ENCODE results near the gene PAQR6.

DNA sequence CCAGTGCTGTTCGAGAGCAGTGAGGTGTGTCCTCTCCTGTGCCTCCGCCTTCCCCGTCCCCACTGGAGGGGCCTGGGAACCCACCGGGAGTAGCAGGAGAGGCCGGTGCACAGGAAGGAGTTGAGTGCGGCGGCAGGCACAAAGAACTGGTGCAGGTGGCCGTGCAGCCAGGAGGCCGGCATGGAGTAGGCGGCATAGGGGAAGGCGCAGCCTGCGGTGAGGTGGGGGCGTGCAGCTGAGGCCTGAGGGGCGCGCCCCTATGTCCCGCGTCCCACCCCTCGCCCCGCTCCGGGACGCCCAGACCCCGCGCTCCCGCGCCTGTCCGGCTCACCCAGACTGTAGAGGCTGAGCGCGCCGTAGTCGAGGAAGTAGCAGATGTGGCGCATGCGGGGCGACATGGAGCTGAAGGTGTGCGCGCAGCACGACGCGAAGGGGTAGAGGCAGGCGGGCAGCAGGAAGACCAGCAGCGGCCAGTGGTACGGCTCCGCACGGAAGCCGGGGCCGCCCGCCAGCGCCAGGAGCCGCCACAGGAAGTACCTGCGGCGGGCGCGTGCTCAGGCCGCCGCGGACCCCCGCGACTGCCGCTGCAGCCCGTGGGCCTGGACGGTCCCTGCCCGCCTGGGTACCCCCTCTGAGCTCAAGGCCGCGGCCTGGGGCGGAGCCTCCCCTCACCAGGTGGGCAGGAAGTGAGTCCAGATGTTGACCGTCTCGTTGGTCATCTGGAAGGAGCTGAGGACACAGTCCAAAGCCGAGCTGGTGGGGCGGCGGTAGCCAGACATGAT lies 2.2 kb downstream of the PAQR6 start:
- TF ChIP-seq SIN3A (IDR thresholded peaks at IDR 0.05; ENCODE audit: borderline replicate concordance, insufficient read depth, low read depth, low read length) (no peak), POLR2AphosphoS5 (IDR thresholded peaks at IDR 0.05; ENCODE audit: low read depth, low read length) (no peak; the same call in 1 of the 2 replicates), TCF7L2 (IDR thresholded peaks at IDR 0.05; ENCODE audit: low read depth, low read length) (no peak)
- TF ChIP-seq, protein P1, sequence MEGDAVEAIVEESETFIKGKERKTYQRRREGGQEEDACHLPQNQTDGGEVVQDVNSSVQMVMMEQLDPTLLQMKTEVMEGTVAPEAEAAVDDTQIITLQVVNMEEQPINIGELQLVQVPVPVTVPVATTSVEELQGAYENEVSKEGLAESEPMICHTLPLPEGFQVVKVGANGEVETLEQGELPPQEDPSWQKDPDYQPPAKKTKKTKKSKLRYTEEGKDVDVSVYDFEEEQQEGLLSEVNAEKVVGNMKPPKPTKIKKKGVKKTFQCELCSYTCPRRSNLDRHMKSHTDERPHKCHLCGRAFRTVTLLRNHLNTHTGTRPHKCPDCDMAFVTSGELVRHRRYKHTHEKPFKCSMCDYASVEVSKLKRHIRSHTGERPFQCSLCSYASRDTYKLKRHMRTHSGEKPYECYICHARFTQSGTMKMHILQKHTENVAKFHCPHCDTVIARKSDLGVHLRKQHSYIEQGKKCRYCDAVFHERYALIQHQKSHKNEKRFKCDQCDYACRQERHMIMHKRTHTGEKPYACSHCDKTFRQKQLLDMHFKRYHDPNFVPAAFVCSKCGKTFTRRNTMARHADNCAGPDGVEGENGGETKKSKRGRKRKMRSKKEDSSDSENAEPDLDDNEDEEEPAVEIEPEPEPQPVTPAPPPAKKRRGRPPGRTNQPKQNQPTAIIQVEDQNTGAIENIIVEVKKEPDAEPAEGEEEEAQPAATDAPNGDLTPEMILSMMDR (IDR thresholded peaks at IDR 0.05): no peak
- TF ChIP-seq, protein P2, sequence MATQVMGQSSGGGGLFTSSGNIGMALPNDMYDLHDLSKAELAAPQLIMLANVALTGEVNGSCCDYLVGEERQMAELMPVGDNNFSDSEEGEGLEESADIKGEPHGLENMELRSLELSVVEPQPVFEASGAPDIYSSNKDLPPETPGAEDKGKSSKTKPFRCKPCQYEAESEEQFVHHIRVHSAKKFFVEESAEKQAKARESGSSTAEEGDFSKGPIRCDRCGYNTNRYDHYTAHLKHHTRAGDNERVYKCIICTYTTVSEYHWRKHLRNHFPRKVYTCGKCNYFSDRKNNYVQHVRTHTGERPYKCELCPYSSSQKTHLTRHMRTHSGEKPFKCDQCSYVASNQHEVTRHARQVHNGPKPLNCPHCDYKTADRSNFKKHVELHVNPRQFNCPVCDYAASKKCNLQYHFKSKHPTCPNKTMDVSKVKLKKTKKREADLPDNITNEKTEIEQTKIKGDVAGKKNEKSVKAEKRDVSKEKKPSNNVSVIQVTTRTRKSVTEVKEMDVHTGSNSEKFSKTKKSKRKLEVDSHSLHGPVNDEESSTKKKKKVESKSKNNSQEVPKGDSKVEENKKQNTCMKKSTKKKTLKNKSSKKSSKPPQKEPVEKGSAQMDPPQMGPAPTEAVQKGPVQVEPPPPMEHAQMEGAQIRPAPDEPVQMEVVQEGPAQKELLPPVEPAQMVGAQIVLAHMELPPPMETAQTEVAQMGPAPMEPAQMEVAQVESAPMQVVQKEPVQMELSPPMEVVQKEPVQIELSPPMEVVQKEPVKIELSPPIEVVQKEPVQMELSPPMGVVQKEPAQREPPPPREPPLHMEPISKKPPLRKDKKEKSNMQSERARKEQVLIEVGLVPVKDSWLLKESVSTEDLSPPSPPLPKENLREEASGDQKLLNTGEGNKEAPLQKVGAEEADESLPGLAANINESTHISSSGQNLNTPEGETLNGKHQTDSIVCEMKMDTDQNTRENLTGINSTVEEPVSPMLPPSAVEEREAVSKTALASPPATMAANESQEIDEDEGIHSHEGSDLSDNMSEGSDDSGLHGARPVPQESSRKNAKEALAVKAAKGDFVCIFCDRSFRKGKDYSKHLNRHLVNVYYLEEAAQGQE (IDR thresholded peaks at IDR 0.05; ENCODE audit: insufficient read depth in 1 of 2, low read depth in 2 of 2, low read length in 1 of 2): no peak

All from Panc1 (cell line).